ENCODE data around the gene GGTLC1.

DNA sequence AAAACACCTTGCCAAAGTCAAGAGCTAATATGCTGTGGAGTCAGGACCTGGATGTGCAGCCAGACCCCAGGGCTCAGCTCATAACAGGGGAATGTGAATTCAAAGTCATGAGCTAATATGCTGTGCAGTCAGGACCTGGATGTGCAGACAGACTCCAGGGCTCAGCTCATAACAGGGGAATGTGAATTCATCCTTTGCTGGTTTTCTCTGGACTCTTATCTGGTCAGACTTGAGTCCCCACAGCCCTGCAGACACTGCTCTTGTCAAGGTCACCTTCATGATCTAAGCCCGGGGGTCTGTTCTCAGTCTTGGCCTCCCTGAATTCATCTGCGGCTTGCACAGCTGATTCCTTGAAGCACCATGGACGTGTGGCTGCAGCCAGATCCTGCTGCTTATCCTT, 19.2 kb upstream of the GGTLC1 start:
- TF ChIP-seq, protein P1, sequence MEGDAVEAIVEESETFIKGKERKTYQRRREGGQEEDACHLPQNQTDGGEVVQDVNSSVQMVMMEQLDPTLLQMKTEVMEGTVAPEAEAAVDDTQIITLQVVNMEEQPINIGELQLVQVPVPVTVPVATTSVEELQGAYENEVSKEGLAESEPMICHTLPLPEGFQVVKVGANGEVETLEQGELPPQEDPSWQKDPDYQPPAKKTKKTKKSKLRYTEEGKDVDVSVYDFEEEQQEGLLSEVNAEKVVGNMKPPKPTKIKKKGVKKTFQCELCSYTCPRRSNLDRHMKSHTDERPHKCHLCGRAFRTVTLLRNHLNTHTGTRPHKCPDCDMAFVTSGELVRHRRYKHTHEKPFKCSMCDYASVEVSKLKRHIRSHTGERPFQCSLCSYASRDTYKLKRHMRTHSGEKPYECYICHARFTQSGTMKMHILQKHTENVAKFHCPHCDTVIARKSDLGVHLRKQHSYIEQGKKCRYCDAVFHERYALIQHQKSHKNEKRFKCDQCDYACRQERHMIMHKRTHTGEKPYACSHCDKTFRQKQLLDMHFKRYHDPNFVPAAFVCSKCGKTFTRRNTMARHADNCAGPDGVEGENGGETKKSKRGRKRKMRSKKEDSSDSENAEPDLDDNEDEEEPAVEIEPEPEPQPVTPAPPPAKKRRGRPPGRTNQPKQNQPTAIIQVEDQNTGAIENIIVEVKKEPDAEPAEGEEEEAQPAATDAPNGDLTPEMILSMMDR (IDR thresholded peaks at IDR 0.05) = no peak
- TF ChIP-seq POLR2A (IDR thresholded peaks at IDR 0.05) = no peak
